Measurements from ENCODE around the gene MS4A12.

DNA sequence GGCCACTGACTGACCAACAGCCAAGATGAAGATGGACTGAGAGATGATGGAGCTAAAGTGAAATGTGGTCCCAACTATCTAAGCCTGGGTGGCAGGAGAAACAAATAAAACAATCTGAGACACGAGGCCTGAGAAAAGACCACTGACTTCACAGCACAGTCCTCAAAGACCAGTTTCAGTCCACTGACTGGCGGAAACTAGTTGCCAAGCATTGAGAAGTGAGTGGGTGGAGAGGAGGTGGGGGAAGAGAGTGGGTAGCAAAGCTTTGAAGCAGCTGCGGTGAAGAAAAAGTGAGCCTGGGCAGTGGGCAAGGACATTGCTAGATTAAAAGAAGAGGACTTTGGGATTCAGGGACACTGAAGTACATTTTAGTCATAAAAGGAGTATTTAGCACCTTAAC lies 35.0 kb upstream of the MS4A12 start:
- TF ChIP-seq ZKSCAN8 (CRISPR knock-in tag; IDR thresholded peaks at IDR 0.05) (no peak), ZNF695 (CRISPR knock-in tag; IDR thresholded peaks at IDR 0.05) (no peak), GATA2 (CRISPR knock-in tag; IDR thresholded peaks at IDR 0.05) (no peak), NFE2L1 (tag; IDR thresholded peaks at IDR 0.05; ENCODE audit: borderline replicate concordance, low read depth) (no peak), RAD21 (CRISPR knock-in tag; conservative IDR thresholded peaks at IDR 0.05 in 1 of 2, IDR thresholded peaks at IDR 0.05 in 1 of 2) (no peak), SNRNP70 (optimal IDR thresholded peaks at IDR 0.05; ENCODE audit: low read depth, low read length) (no peak), PURB (CRISPR knock-in tag; IDR thresholded peaks at IDR 0.05; ENCODE audit: low read depth) (no peak), RFX5 (IDR thresholded peaks at IDR 0.05; ENCODE audit: low read depth, low read length) (no peak), ZNF282 (CRISPR knock-in tag; IDR thresholded peaks at IDR 0.05) (no peak), PREB (CRISPR knock-in tag; IDR thresholded peaks at IDR 0.05) (no peak), MTF1 (CRISPR knock-in tag; IDR thresholded peaks at IDR 0.05; ENCODE audit: borderline replicate concordance) (no peak)
- TF ChIP-seq, protein P1, sequence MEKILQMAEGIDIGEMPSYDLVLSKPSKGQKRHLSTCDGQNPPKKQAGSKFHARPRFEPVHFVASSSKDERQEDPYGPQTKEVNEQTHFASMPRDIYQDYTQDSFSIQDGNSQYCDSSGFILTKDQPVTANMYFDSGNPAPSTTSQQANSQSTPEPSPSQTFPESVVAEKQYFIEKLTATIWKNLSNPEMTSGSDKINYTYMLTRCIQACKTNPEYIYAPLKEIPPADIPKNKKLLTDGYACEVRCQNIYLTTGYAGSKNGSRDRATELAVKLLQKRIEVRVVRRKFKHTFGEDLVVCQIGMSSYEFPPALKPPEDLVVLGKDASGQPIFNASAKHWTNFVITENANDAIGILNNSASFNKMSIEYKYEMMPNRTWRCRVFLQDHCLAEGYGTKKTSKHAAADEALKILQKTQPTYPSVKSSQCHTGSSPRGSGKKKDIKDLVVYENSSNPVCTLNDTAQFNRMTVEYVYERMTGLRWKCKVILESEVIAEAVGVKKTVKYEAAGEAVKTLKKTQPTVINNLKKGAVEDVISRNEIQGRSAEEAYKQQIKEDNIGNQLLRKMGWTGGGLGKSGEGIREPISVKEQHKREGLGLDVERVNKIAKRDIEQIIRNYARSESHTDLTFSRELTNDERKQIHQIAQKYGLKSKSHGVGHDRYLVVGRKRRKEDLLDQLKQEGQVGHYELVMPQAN (IDR thresholded peaks at IDR 0.05; ENCODE audit: borderline replicate concordance) = no peak
- TF ChIP-seq, protein P2, sequence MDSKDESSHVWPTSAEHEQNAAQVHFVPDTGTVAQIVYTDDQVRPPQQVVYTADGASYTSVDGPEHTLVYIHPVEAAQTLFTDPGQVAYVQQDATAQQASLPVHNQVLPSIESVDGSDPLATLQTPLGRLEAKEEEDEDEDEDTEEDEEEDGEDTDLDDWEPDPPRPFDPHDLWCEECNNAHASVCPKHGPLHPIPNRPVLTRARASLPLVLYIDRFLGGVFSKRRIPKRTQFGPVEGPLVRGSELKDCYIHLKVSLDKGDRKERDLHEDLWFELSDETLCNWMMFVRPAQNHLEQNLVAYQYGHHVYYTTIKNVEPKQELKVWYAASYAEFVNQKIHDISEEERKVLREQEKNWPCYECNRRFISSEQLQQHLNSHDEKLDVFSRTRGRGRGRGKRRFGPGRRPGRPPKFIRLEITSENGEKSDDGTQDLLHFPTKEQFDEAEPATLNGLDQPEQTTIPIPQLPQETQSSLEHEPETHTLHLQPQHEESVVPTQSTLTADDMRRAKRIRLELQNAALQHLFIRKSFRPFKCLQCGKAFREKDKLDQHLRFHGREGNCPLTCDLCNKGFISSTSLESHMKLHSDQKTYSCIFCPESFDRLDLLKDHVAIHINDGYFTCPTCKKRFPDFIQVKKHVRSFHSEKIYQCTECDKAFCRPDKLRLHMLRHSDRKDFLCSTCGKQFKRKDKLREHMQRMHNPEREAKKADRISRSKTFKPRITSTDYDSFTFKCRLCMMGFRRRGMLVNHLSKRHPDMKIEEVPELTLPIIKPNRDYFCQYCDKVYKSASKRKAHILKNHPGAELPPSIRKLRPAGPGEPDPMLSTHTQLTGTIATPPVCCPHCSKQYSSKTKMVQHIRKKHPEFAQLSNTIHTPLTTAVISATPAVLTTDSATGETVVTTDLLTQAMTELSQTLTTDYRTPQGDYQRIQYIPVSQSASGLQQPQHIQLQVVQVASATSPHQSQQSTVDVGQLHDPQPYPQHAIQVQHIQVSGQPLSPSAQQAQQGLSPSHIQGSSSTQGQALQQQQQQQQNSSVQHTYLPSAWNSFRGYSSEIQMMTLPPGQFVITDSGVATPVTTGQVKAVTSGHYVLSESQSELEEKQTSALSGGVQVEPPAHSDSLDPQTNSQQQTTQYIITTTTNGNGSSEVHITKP (IDR thresholded peaks at IDR 0.05; ENCODE audit: partially characterized antibody) = no peak
- TF ChIP-seq, protein P3, sequence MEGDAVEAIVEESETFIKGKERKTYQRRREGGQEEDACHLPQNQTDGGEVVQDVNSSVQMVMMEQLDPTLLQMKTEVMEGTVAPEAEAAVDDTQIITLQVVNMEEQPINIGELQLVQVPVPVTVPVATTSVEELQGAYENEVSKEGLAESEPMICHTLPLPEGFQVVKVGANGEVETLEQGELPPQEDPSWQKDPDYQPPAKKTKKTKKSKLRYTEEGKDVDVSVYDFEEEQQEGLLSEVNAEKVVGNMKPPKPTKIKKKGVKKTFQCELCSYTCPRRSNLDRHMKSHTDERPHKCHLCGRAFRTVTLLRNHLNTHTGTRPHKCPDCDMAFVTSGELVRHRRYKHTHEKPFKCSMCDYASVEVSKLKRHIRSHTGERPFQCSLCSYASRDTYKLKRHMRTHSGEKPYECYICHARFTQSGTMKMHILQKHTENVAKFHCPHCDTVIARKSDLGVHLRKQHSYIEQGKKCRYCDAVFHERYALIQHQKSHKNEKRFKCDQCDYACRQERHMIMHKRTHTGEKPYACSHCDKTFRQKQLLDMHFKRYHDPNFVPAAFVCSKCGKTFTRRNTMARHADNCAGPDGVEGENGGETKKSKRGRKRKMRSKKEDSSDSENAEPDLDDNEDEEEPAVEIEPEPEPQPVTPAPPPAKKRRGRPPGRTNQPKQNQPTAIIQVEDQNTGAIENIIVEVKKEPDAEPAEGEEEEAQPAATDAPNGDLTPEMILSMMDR (IDR thresholded peaks at IDR 0.05 in 2 of 3, conservative IDR thresholded peaks at IDR 0.05 in 1 of 3; ENCODE audit: insufficient read depth in 2 of 3, low read depth in 1 of 3, low read length in 3 of 3) = no peak

Data from K562 (cell line).